Hypothalamus (tissue), 51 donors: ENCODE measurements around the gene GPR142.

ENCODE experiments used
- DNase-seq, 51 donors: peaks; one replicate each; lab custom pipeline; 2025; lab: John Stamatoyannopoulos, UW

GPR142 gene

GRCh38 chr17:74368341-74369081 is 1.2 kb downstream of the GPR142 start:
- DNase-seq: peak in 49 of 51 donors; percentile 18 to 88 (median 61)

- peak in 3 of 51 donors; percentile 13 to 17 (median 17) for DNase-seq
These were observed 1.9 kb downstream of the GPR142 start for GRCh38 chr17:74369221-74369620.

DNA sequence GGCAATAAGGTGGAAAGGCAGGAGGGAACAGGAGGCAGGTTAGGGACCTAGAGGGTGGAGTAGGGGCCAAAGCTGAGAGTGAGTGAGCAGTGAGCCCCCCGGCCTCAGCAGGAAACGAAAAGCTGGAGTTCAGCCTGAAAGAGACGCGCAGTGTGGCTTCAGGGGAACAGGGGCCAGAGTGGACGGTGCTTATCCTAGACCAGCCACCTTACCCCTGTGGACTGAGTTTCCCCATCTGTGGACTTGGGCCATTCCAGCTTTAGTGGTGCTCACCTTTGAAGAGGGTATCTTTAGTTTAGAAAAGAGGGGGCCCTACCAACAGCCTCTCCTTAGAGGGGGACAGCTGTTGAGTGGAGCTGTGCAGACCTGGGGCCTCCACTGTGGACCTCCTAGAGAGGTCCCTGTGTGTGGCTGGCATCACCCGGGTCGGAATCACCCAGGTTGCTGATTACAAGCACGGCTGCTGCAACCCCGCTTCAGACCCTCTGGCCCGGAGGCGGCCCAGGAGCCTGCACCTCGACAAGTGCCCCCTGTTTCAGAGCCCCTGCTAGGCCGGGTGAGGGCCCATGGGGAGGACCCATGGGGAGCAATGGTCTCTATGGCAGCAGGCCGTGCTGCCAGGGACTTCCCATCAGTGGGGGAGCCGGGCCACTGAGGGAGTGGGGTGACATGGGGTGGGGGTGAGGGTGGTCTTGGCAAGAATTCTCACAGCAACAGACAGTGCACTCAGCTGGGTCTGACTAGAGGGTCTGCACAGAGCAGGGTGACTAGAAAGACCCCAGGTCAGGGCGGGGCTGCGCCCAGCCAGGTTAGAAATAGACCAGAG is 2.6 kb downstream of the GPR142 start:
- DNase-seq: no peak

- DNase-seq: no peak
These were observed 4.4 kb downstream of the GPR142 start for GRCh38 chr17:74371653-74372147.

DNA sequence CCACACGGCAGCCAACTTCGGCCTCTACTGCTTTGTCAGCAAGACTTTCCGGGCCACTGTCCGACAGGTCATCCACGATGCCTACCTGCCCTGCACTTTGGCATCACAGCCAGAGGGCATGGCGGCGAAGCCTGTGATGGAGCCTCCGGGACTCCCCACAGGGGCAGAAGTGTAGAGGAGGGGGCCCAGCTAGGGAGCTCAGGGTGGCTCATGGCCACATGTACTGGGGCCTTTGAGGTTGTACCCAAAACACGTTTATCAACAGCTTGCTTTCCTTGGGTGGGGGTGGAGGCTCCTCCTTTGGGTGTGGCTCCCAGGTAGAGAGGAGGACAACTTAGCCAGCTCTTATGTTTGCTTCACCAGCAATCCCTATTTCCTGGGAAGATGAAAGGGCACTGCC is 5.1 kb downstream of the GPR142 start:
- no peak for DNase-seq

- peak in 37 of 51 donors; percentile 12 to 86 (median 66) for DNase-seq
These were observed 6.7 kb downstream of the GPR142 start for GRCh38 chr17:74373838-74374606.

- DNase-seq: peak in 1 of 51 donors; percentile 4
These were observed 7.6 kb downstream of the GPR142 start for GRCh38 chr17:74374858-74375257.

GRCh38 chr17:74379495-74380085 is 12.3 kb downstream of the GPR142 start:
- DNase-seq: peak; percentile 34 to 95 (median 78)

- DNase-seq: no peak
These were observed 13.0 kb downstream of the GPR142 start for GRCh38 chr17:74380086-74380958.

DNA sequence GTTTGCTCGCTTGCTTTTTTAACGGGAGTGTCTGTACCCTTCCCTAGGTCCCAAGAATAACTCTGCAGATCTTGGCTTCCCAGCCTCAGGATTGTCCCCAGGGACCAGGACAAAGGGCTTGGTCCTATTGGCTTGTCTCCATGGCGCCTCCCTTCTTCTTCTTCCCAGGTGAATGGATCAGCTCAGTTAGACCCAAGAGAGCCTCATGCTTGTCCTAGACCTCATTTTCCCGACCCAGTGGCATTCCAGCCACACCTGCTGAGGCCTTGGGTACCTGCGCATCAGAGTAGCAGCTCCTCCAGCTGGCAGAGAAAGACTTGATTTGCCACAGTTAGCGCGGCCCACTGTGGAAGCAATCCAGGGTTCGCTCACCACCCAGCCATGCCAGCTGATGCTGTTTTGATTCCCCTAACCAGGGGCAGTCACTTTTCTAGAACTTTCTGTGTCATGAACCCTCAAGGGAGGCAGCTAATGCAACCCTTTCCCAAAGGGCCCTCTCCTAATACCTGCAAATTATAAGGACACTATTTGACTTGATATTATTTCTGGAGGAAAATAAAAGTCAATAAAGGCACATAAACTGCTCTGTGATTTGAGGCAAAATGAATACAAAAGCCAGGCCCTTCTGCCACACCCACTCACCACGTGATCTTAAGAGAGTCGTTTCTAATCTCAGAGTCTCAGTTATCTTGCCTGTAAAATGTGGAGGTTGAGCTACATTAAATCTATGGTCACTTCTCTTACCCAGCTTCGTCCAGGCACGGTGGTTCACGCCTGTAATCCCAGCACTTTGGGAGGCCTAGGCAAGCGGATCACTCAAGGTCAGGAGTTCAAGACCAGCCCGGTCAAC is 13.9 kb downstream of the GPR142 start:
- DNase-seq: no peak

GRCh38 chr17:74383141-74383540 is 15.8 kb downstream of the GPR142 start:
- DNase-seq: no peak

- no peak for DNase-seq
These were observed 17.9 kb downstream of the GPR142 start for GRCh38 chr17:74385201-74385600.

DNA sequence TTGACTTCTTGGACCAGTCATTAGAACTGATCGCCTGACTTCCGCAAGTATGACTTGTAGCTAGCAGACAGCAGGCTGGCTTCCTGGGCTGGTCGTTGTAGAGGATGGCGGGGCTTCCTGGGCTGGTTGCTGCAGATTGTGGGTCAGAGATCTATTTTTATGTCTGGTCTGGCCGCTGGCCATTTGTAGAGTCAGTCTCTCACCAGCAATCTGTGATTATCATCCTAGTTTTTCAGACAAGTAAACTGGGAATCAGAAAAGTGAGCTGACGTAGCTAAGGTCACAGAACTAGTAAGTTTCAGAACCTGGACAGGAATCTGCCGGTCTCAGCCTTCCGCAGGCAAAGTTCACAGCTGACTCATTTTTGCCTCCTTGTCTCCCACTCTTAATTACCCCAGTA is 19.1 kb downstream of the GPR142 start:
- no peak for DNase-seq

GRCh38 chr17:74387365-74388218 is 20.3 kb downstream of the GPR142 start:
- DNase-seq: no peak

DNA sequence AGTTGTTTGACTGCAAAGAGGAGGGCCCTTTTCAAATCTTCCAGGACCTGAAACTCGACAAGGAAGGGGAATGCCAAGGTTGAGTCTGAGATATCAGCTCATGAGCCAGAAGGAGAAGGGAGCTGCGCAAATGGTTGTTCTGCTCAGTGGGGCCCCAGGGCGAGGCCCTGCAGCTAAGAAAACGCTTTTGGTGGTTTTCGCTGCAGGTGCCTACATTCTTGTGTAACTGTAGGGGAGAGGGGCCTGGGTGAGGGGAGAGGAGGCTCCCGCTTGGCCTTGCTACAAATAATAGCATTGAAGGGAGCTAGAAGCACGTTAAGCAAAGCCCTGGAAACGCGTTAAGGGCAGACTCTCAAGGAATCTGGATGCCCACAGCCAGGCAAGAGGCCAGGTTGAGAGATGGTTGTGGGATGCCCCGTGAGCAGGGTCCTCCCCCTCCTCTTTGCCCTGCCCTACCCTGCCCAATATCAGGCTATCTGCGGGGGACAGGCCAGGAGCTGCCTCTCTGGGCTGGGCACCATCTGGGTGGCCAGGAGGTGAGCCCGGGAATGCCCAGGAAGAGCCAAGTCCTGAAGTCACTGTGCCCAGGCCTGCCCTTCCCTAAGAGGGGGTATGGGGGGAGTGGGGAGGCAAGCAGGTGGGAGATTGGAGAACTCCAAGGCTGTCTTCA is 21.9 kb downstream of the GPR142 start:
- no peak for DNase-seq

DNA sequence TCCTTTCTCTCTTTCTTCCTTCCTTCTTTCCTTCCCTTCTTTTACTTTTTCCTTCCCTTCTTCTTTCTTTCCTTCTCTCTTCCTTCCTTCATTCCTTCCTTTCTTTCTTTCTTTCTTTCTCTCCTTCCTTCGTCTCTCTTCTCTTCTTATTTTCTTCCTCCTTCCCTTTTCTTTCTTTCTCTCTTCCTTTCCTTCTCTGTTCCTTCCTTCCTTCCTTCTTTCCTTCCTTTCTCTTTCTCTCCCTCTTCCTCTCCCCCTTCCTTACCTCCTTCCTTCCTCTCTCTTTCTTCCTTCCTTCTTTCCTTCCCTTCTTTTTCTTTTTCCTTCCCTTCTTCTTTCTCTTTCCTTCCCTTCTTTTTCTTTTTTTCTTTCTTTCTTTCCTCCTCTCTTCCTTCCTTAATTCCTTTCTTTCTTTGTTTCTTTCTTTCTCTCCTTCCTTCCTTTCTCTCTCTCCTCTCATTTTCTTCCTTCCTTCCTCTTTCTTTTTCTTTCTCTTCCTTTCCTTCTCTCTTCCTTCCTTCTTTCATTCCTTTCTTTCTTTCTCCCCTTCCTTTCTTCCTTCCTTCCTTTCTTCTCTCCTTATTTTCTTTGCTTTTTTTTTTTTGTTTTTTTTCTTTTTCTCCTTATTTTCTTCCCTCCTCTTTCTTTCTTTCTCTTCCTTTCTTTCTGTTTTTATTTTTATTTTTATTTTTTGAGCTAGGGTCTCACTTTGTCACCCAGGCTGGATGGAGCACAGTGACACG is 22.8 kb downstream of the GPR142 start:
- no peak for DNase-seq
